Measurements from ENCODE around the gene BZW2.

The BZW2 gene

GRCh38 chr7:16651396-16652239, 5.6 kb downstream of the BZW2 start:
- no peak overlapping the region for H3K4me3 ChIP-seq (ENCODE audit: low read depth, low read length)
- H3K4me1 ChIP-seq = peaks cover 6% of the 10 kb centered on the region
- no peak overlapping the region for H3K9ac ChIP-seq
- no peak overlapping the region for H2AFZ ChIP-seq
- TF ChIP-seq, protein P1, sequence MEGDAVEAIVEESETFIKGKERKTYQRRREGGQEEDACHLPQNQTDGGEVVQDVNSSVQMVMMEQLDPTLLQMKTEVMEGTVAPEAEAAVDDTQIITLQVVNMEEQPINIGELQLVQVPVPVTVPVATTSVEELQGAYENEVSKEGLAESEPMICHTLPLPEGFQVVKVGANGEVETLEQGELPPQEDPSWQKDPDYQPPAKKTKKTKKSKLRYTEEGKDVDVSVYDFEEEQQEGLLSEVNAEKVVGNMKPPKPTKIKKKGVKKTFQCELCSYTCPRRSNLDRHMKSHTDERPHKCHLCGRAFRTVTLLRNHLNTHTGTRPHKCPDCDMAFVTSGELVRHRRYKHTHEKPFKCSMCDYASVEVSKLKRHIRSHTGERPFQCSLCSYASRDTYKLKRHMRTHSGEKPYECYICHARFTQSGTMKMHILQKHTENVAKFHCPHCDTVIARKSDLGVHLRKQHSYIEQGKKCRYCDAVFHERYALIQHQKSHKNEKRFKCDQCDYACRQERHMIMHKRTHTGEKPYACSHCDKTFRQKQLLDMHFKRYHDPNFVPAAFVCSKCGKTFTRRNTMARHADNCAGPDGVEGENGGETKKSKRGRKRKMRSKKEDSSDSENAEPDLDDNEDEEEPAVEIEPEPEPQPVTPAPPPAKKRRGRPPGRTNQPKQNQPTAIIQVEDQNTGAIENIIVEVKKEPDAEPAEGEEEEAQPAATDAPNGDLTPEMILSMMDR (IDR thresholded peaks at IDR 0.05) = no peak
- no peaks in the 10 kb centered on the region for H3K9me3 ChIP-seq (ENCODE audit: control insufficient read depth, low read length)
- H3K79me2 ChIP-seq = peaks cover 5% of the 10 kb centered on the region
- H3K36me3 ChIP-seq (ENCODE audit: control insufficient read depth, insufficient read depth, low read length) = no peaks in the 10 kb centered on the region
- no peak overlapping the region for H3K4me2 ChIP-seq (ENCODE audit: low read length)
- H3K27me3 ChIP-seq (ENCODE audit: control insufficient read depth, insufficient read depth, low read length) = no peaks in the 10 kb centered on the region
- H3K27ac ChIP-seq = no peak overlapping the region

DNA sequence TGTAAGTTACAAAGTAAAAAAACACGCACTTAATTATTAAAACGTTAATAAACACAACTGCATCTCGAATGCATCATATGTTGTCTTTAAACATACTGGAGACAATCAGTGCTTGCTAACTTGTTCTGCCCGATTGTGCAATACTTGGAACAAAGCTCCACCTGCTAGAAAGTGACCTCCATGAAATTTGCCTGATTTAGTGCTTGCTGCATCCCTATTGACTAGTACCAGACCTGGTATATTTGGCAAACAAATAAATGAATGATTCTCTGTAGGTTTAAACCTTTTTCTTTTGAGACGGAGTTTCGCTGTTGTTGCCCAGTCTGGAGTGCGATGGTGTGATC, 6.2 kb downstream of the BZW2 start:
- H3K9me3 ChIP-seq (ENCODE audit: control insufficient read depth, low read length) = no peaks in the 10 kb centered on the region
- H3K4me1 ChIP-seq = peaks cover 6% of the 10 kb centered on the region
- H3K79me2 ChIP-seq = peaks cover 5% of the 10 kb centered on the region
- TF ChIP-seq, protein P1 (IDR thresholded peaks at IDR 0.05) = no peak
- no peaks in the 10 kb centered on the region for H3K27me3 ChIP-seq (ENCODE audit: control insufficient read depth, insufficient read depth, low read length)
- H2AFZ ChIP-seq = no peak overlapping the region
- no peak overlapping the region for H3K27ac ChIP-seq
- H3K4me2 ChIP-seq (ENCODE audit: low read length) = no peak overlapping the region
- no peak overlapping the region for H3K4me3 ChIP-seq (ENCODE audit: low read depth, low read length)
- no peak overlapping the region for H3K9ac ChIP-seq
- H3K36me3 ChIP-seq (ENCODE audit: control insufficient read depth, insufficient read depth, low read length) = no peaks in the 10 kb centered on the region

GRCh38 chr7:16652888-16653287, 6.9 kb downstream of the BZW2 start:
- H3K9me3 ChIP-seq (ENCODE audit: control insufficient read depth, low read length) = no peaks in the 10 kb centered on the region
- TF ChIP-seq, protein P1 (IDR thresholded peaks at IDR 0.05) = no peak
- peaks cover 6% of the 10 kb centered on the region for H3K4me1 ChIP-seq
- no peaks in the 10 kb centered on the region for H3K36me3 ChIP-seq (ENCODE audit: control insufficient read depth, insufficient read depth, low read length)
- H3K79me2 ChIP-seq = peaks cover 5% of the 10 kb centered on the region
- no peak overlapping the region for H3K4me3 ChIP-seq (ENCODE audit: low read depth, low read length)
- no peak overlapping the region for H2AFZ ChIP-seq
- H3K9ac ChIP-seq = no peak overlapping the region
- H3K4me2 ChIP-seq (ENCODE audit: low read length) = no peak overlapping the region
- H3K27me3 ChIP-seq (ENCODE audit: control insufficient read depth, insufficient read depth, low read length) = no peaks in the 10 kb centered on the region
- H3K27ac ChIP-seq = no peak overlapping the region

DNA sequence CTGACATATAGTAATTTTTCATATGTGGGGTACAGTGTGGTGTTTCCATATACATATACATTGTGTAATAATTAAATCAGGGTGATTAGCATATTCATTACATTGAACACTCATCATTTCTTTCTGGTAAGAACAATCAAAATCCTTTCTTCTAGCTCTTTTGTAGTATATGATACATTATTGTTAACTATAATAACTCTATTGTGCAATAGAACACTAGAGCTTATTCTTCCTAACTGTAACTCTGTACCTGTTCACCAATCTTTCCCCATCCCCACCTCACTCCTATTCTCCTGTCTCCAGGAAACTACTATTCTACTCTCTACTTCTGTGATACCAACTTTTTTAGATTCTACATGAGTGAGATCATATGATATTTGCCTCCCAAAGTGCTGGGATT, 9.4 kb downstream of the BZW2 start:
- H2AFZ ChIP-seq = no peak overlapping the region

More for the DNA sequence above, 9.4 kb downstream of the BZW2 start:
- Histone ChIP-seq H3K4me1 (peaks cover 6% of the 10 kb centered on the region), H3K4me2 (ENCODE audit: low read length) (no peak overlapping the region), H3K9ac (no peak overlapping the region), H3K27ac (no peak overlapping the region), H3K4me3 (ENCODE audit: low read depth, low read length) (no peak overlapping the region), H3K36me3 (ENCODE audit: control insufficient read depth, insufficient read depth, low read length) (no peaks in the 10 kb centered on the region), H3K9me3 (ENCODE audit: control insufficient read depth, low read length) (no peaks in the 10 kb centered on the region), H3K79me2 (peaks cover 5% of the 10 kb centered on the region), H3K27me3 (ENCODE audit: control insufficient read depth, insufficient read depth, low read length) (no peaks in the 10 kb centered on the region)
- TF ChIP-seq, protein P1 (IDR thresholded peaks at IDR 0.05) = no peak

Data from parathyroid adenoma (tissue), 2 donors.